Measurements from ENCODE around the gene TPGS1.

Gene TPGS1

GRCh38 chr19:501646-502045 is 5.7 kb upstream of the TPGS1 start:
- ATAC-seq (ENCODE audit: low read depth) (no peak), DNase-seq (ENCODE audit: low spot score) (no peak)
- Histone ChIP-seq H3K27me3 (ENCODE audit: insufficient read depth, poor library complexity, severe bottlenecking) (peaks cover 7% of the 10 kb centered on the region), H3K36me3 (ENCODE audit: low read depth) (no peaks in the 10 kb centered on the region), H3K4me3 (ENCODE audit: severe bottlenecking) (no peak overlapping the region), H3K27ac (ENCODE audit: poor library complexity, severe bottlenecking) (no peak overlapping the region), H3K9me3 (ENCODE audit: severe bottlenecking) (no peaks in the 10 kb centered on the region), H3K4me1 (ENCODE audit: insufficient read depth, poor library complexity, severe bottlenecking) (peaks cover 11% of the 10 kb centered on the region)
- TF ChIP-seq CTCF (IDR thresholded peaks at IDR 0.05; ENCODE audit: poor library complexity, severe bottlenecking), result no peak

- Histone ChIP-seq H3K36me3 (ENCODE audit: low read depth) (no peaks in the 10 kb centered on the region), H3K27me3 (ENCODE audit: insufficient read depth, poor library complexity, severe bottlenecking) (no peaks in the 10 kb centered on the region), H3K27ac (ENCODE audit: poor library complexity, severe bottlenecking) (no peak overlapping the region), H3K9me3 (ENCODE audit: severe bottlenecking) (no peaks in the 10 kb centered on the region), H3K4me1 (ENCODE audit: insufficient read depth, poor library complexity, severe bottlenecking) (peaks cover 11% of the 10 kb centered on the region), H3K4me3 (ENCODE audit: severe bottlenecking) (no peak overlapping the region)
- no peak for TF ChIP-seq CTCF (IDR thresholded peaks at IDR 0.05; ENCODE audit: poor library complexity, severe bottlenecking)
- ATAC-seq (ENCODE audit: low read depth) (no peak), DNase-seq (ENCODE audit: low spot score) (no peak)
These were observed 2.7 kb upstream of the TPGS1 start for GRCh38 chr19:504616-505015.

GRCh38 chr19:506404-507285 is 652 bp upstream of the TPGS1 start:
- peak; percentile 92 for TF ChIP-seq CTCF (IDR thresholded peaks at IDR 0.05; ENCODE audit: poor library complexity, severe bottlenecking)
- Histone ChIP-seq H3K27ac (ENCODE audit: poor library complexity, severe bottlenecking) (peak overlapping the region; percentile 69), H3K9me3 (ENCODE audit: severe bottlenecking) (no peaks in the 10 kb centered on the region), H3K36me3 (ENCODE audit: low read depth) (no peaks in the 10 kb centered on the region), H3K4me3 (ENCODE audit: severe bottlenecking) (peak overlapping the region; percentile 79), H3K4me1 (ENCODE audit: insufficient read depth, poor library complexity, severe bottlenecking) (peaks cover 11% of the 10 kb centered on the region), H3K27me3 (ENCODE audit: insufficient read depth, poor library complexity, severe bottlenecking) (no peaks in the 10 kb centered on the region)
- ATAC-seq (ENCODE audit: low read depth) (peak; percentile 79), DNase-seq (ENCODE audit: low spot score) (peak; percentile 97)

- Histone ChIP-seq H3K9me3 (ENCODE audit: severe bottlenecking) (no peaks in the 10 kb centered on the region), H3K4me1 (ENCODE audit: insufficient read depth, poor library complexity, severe bottlenecking) (peaks cover 11% of the 10 kb centered on the region), H3K36me3 (ENCODE audit: low read depth) (no peaks in the 10 kb centered on the region), H3K27me3 (ENCODE audit: insufficient read depth, poor library complexity, severe bottlenecking) (no peaks in the 10 kb centered on the region), H3K4me3 (ENCODE audit: severe bottlenecking) (peak overlapping the region; percentile 79), H3K27ac (ENCODE audit: poor library complexity, severe bottlenecking) (no peak overlapping the region)
- DNase-seq (ENCODE audit: low spot score), result no peak
- ATAC-seq (ENCODE audit: low read depth), result no peak
- no peak for TF ChIP-seq CTCF (IDR thresholded peaks at IDR 0.05; ENCODE audit: poor library complexity, severe bottlenecking)
These were observed 1.2 kb downstream of the TPGS1 start for GRCh38 chr19:508204-509150.

Measured in RWPE2 (cell line).